GM12878 (cell line): ENCODE results near the gene NDUFA13. TPM values are rescaled to one million over a fixed set of nuclear protein-coding genes. Genes with fewer than 3 reads are reported as not detected.

ENCODE experiments used
- ATAC-seq: fragments of 200-7000 bp; cut with Tn5 transposase; 3 replicates; pipeline ENCODE4 v1.9.1; 2020; ENCODE audit warnings: mild to moderate bottlenecking, moderate library complexity
- BruUV-seq: library from RNA; stranded (reverse); fragments of 400-500 nt; replicated peaks from 2 replicates; lab custom pipeline; 2021; lab: Mats Ljungman, UMichigan
- CTCF ChIA-PET: fragments of 300-600 bp; sonication (Branson Sonifier 250); formaldehyde crosslinking; extraction: SDS; loops from one replicate; lab custom pipeline; 2021; ENCODE audit warnings: inconsistent platforms; lab: Yijun Ruan, JAX
- POLR2A ChIA-PET: fragments of 350-600 bp; formaldehyde crosslinking; extraction: SDS; loops from one replicate; lab custom pipeline; 2021; ENCODE audit warnings: inconsistent platforms; lab: Charles Lee
- RAD21 ChIA-PET: fragments of 300-600 bp; sonication (Branson Sonifier 250); formaldehyde crosslinking; loops from one replicate; lab custom pipeline; 2023; ENCODE audit warnings: antibody characterized with exemption; ENCODE audit not compliant: unreplicated experiment; lab: Charles Lee
- SMC1A ChIA-PET: fragments of 300-600 bp; sonication (Branson Sonifier 250); formaldehyde crosslinking; loops from one replicate; lab custom pipeline; 2023; ENCODE audit not compliant: unreplicated experiment, uncharacterized antibody; lab: Charles Lee
- DNase-seq: peaks from one replicate; pipeline ENCODE4 v3.0.0-alpha.2; 2011; ENCODE audit warnings: low read depth, low spot score
- FAIRE-seq: peaks from 3 replicates; lab custom pipeline; 2011; peaks lifted over from hg19 to GRCh38; lab: Jason Lieb, UNC
- H2AFZ ChIP-seq: 2 replicates; pipeline ENCODE4 v1.6.0; 2011; ENCODE audit warnings: low read depth, low read length, control low read depth; ENCODE audit not compliant: control insufficient read depth
- H3K27ac ChIP-seq: 2 replicates; pipeline ENCODE4 v1.5.1; 2011; ENCODE audit warnings: control low read depth; ENCODE audit not compliant: control insufficient read depth, insufficient read depth
- H3K27me3 ChIP-seq, 2 experiments: replicated peaks in 1 of 2; 2 replicates each; pipeline versions ENCODE4 v1.6.0 to v1.6.1; 2011; ENCODE audit warnings: low read length in 1 of 2; ENCODE audit not compliant: control insufficient read depth in 2 of 2, insufficient read depth in 2 of 2
- H3K36me3 ChIP-seq, 2 experiments: 2 replicates each; pipeline ENCODE4 v1.5.1; 2011; ENCODE audit warnings: low read length in 1 of 2; ENCODE audit not compliant: control insufficient read depth in 2 of 2, insufficient read depth in 2 of 2
- H3K4me1 ChIP-seq: 2 replicates; pipeline ENCODE4 v1.6.1; 2011; ENCODE audit warnings: mild to moderate bottlenecking, low read length, moderate library complexity, mixed read lengths; ENCODE audit not compliant: control insufficient read depth, insufficient read depth
- H3K4me2 ChIP-seq: 2 replicates; pipeline ENCODE4 v1.6.0; 2011; ENCODE audit warnings: control low read depth; ENCODE audit not compliant: control insufficient read depth, insufficient read depth
- H3K4me3 ChIP-seq: fragments of 200-600 bp; sonication (generic); 2 replicates; pipeline ENCODE4 v1.5.1; 2016
- H3K79me2 ChIP-seq: 2 replicates; pipeline ENCODE4 v1.6.0; 2011; ENCODE audit warnings: low read length; ENCODE audit not compliant: control insufficient read depth, insufficient read depth
- H3K9ac ChIP-seq: 2 replicates; pipeline ENCODE4 v1.8.0; 2011; ENCODE audit warnings: low read length, control low read depth, mixed read lengths; ENCODE audit not compliant: control insufficient read depth, insufficient read depth
- H3K9me3 ChIP-seq: replicated peaks from 3 replicates; pipeline ENCODE4 v1.5.1; 2011; ENCODE audit warnings: mild to moderate bottlenecking, low read length; ENCODE audit not compliant: control insufficient read depth, insufficient read depth
- H4K20me1 ChIP-seq: 2 replicates; pipeline ENCODE4 v1.6.0; 2011; ENCODE audit not compliant: control insufficient read depth, insufficient read depth
- CHD2 ChIP-seq: IDR thresholded peaks from 2 replicates; pipeline ENCODE4 v1.6.1; 2011; ENCODE audit warnings: low read depth, low read length, improper control_type of control experiment, borderline replicate concordance
- EZH2 ChIP-seq: IDR thresholded peaks from 2 replicates; pipeline ENCODE4 v1.6.1; 2012; ENCODE audit warnings: low read depth, mild to moderate bottlenecking, control low read depth, inconsistent platforms, low read length, borderline replicate concordance; ENCODE audit not compliant: control insufficient read depth
- FOXK2 ChIP-seq: fragments of 450-650 bp; IDR thresholded peaks from 2 replicates; pipeline ENCODE4 v1.6.1; 2017; ENCODE audit warnings: mild to moderate bottlenecking, moderate library complexity
- MXI1 ChIP-seq: fragments of 150-350 bp; IDR thresholded peaks from 2 replicates; pipeline ENCODE4 v1.6.1; 2011; ENCODE audit warnings: low read depth, mild to moderate bottlenecking, inconsistent platforms, low read length, improper control_type of control experiment
- RCOR1 ChIP-seq: conservative IDR thresholded peaks from 2 replicates; pipeline ENCODE4 v1.6.1; 2012; ENCODE audit warnings: low read depth, low read length, improper control_type of control experiment
- SMAD1 ChIP-seq: fragments of 450-650 bp; IDR thresholded peaks from 2 replicates; pipeline ENCODE4 v1.6.1; 2018; ENCODE audit warnings: mild to moderate bottlenecking, low read depth; ENCODE audit not compliant: partially characterized antibody
- TBL1XR1 ChIP-seq: IDR thresholded peaks from 2 replicates; pipeline ENCODE4 v1.6.1; 2012; ENCODE audit warnings: low read depth, low read length, improper control_type of control experiment
- WRNIP1 ChIP-seq: IDR thresholded peaks from 2 replicates; pipeline ENCODE4 v1.6.1; 2011; ENCODE audit warnings: low read depth, low read length, improper control_type of control experiment, borderline replicate concordance
- WGBS: methylation state at CpG from one replicate; pipeline ENCODE4 v1.1.6; 2016; ENCODE audit warnings: low lambda C conversion rate; ENCODE audit not compliant: insufficient replicate concordance, insufficient coverage; ENCODE audit errors: missing lambda C conversion rate; 5-methylcytosine and 5-hydroxymethylcytosine counted together
- in situ Hi-C: fragments of 300-500 bp; cut with MboI; formaldehyde crosslinking; loops from 9 replicates; pipeline ENCODE4 v1.14.3; 2018; ENCODE audit warnings: mixed read lengths
- intact Hi-C: fragments of 100-400 bp; cut with micrococcal nuclease; formaldehyde crosslinking; loops from one replicate; pipeline ENCODE4 v1.14.2; 2022; ENCODE audit not compliant: unreplicated experiment
- polyA plus RNA-seq, 11 experiments: library from polyadenylated mRNA; depleted of rRNA in 4 of 11; unstranded in 6 of 11; stranded (reverse) in 5 of 11; fragments of >200 nt; fragmentation: Nextera tagmentation in 4 of 11; fragmentation: Illumina TruSeq in 1 of 11; extraction: Ambion mirVana in 4 of 11; extraction: Trizol in 1 of 11; gene quantifications; 1 replicate in 1 of 11; 2 replicates in 10 of 11; pipeline versions ENCODE4 v1.2.1 to v1.2.3, GENCODE V29; 2011 to 2016; ENCODE audit warnings: inconsistent platforms in 2 of 11, missing spikeins in 2 of 11, low read depth in 1 of 11
- total RNA-seq, 4 experiments: library from RNA; depleted of rRNA in 3 of 4; stranded (reverse); fragments of >200 nt in 3 of 4; fragmentation: Illumina TruSeq in 1 of 4; extraction: Trizol in 1 of 4; gene quantifications; 2 replicates each; pipeline versions ENCODE4 v1.2.1 to v1.2.3, GENCODE V29; 2013 to 2021
- TF ChIP-seq, protein P1 (sequence below): IDR thresholded peaks from 2 replicates; pipeline ENCODE4 v1.6.1; 2012; ENCODE audit warnings: low read depth, low read length, improper control_type of control experiment
- TF ChIP-seq, protein P2 (sequence below): fragments of 450-650 bp; IDR thresholded peaks from 2 replicates; pipeline ENCODE4 v1.6.1; 2016; ENCODE audit warnings: mild to moderate bottlenecking
- TF ChIP-seq, protein P3 (sequence below): IDR thresholded peaks from 2 replicates; pipeline ENCODE4 v1.6.1; 2011; ENCODE audit warnings: borderline replicate concordance, low read depth, mild to moderate bottlenecking, moderate library complexity, mixed read lengths, low read length; ENCODE audit not compliant: insufficient read depth; ENCODE audit errors: extremely low read length

The NDUFA13 gene
- total and polyA plus RNA-seq, 10 of the 15 experiments (the other 5 are each of a cell fraction or from before 2014, with no cell fraction given), result 224 to 586 (median 456) TPM

DNA sequence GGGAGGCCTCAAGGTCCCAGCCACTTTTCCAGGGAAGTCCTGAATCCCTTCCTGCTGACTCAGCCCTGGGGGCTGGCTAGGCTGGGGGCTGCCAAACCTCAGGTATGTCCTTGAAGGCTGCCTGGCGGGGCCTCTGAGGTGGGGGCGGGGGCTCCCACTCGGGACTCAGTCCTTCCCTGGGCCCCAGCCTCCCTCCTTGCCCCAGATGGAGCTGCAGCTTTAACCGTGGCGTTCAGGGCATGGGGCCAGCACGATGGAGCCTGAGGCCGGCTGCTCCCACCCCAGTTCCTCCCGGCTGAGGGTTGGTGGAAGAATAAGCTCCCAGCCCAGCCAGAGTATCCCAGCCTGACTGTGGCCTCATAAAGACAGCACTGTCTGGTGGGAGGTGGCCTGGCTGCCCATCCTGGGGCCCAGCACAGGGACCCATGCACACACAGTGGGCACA lies 34.5 kb downstream of the NDUFA13 start:
- BruUV-seq, result no TSS peak
- no peak overlapping the region for H3K4me3 ChIP-seq
- H3K9ac ChIP-seq, result no peak overlapping the region
- no peak for TF ChIP-seq CHD2
- TF ChIP-seq SMAD1, result no peak
- ATAC-seq (no peak), DNase-seq (no peak), FAIRE-seq (no peak)
- no peaks in the 10 kb centered on the region for H3K36me3 ChIP-seq
- intact Hi-C loops (no loop called here), in situ Hi-C loops (no loop called here)
- ChIA-PET POLR2A (interaction anchor here (1.0 kb wide), 1 partner anchor 18 kb away, joined by 3 read pairs; no protein-coding TSS in a partner anchor), RAD21 (no interaction called here), CTCF (interaction anchor here (0.6 to 7.2 kb wide), 4 partner anchors 8 to 94 kb away, joined by 3 to 50 read pairs (median 4); no protein-coding TSS in a partner anchor), SMC1A (interaction anchor here (1.0 kb wide), 1 partner anchor 19 kb away, joined by 3 read pairs; no protein-coding TSS in a partner anchor)
- no peak overlapping the region for H2AFZ ChIP-seq
- H3K27me3 ChIP-seq, result no peaks in the 10 kb centered on the region
- no peaks in the 10 kb centered on the region for H3K4me1 ChIP-seq
- no peaks in the 10 kb centered on the region for H3K79me2 ChIP-seq
- no peaks in the 10 kb centered on the region for H3K9me3 ChIP-seq
- no peak overlapping the region for H3K4me2 ChIP-seq
- H3K27ac ChIP-seq, result no peak overlapping the region
- H4K20me1 ChIP-seq, result no peaks in the 10 kb centered on the region
- 59% methylated on average over 8 of the region's 8 CpGs for WGBS

DNA sequence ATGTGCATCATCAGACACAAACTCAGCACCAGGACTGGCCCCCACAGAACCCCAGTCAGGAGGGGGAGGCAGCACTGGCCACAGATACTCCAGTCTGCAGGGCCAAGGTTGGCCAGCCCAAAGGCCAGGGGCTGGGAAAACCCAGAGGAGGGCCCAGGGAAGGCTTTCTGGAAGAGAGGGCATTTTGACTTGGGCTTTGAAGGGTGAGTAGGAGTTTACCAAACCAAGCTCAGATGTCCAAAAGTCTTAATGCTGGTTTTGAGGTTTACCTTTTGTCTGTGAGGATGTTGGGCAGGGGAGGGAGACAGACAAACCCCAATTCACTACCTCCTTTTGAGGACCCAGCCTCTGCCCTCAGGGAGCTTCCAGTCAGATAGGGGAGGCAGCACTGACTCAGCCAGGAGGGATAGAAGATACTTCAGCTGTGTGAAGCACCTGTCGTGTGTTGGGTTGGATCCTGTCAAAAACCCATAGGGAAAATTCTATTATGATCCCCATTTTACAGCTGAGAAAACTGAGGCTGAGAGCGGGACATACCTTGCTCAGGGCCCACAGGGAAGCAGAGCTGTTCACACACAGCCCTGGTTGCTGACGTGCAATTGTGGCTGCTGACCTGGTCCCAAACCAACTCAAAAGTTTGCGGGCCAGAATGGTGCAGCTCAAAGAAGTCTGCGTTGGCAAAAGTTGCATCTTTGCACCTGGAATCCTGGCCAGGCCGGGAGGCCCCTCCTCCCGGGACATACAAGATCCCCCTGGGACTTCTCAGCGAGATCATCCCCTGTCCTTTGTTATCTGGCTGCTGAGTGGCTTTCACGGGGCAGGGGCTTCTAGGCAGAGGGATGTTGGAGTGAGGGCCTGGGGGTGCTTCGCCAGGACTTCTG lies 35.2 kb downstream of the NDUFA13 start:
- POLR2A ChIA-PET, result interaction anchor here (1.0 to 1.1 kb wide), 2 partner anchors 7 to 19 kb away, joined by 3 read pairs; no protein-coding TSS in a partner anchor
- WGBS, result 43% methylated on average over 9 of the region's 10 CpGs
- no TSS peak for BruUV-seq
- FAIRE-seq, result no peak
- Histone ChIP-seq H2AFZ (no peak overlapping the region), H3K4me1 (no peaks in the 10 kb centered on the region), H3K9me3 (no peaks in the 10 kb centered on the region), H3K36me3 (no peaks in the 10 kb centered on the region), H3K9ac (no peak overlapping the region), H3K79me2 (no peaks in the 10 kb centered on the region), H3K27ac (no peak overlapping the region), H3K27me3 (no peaks in the 10 kb centered on the region), H3K4me2 (no peak overlapping the region), H3K4me3 (no peak overlapping the region), H4K20me1 (no peaks in the 10 kb centered on the region)
- DNase-seq, result no peak
- CTCF ChIA-PET, result interaction anchor here (0.6 to 7.2 kb wide), 5 partner anchors 8 to 93 kb away, joined by 3 to 50 read pairs (median 4); no protein-coding TSS in a partner anchor
- SMC1A ChIA-PET, result interaction anchor here (0.7 to 1.0 kb wide), 3 partner anchors 19 to 40 kb away, joined by 3 to 4 read pairs (median 4); no protein-coding TSS in a partner anchor
- RAD21 ChIA-PET, result no interaction called here
- in situ Hi-C loops (no loop called here), intact Hi-C loops (no loop called here)
- ATAC-seq, result no peak
- TF ChIP-seq TBL1XR1 (no peak), EZH2 (no peak), MXI1 (no peak), FOXK2 (no peak), RCOR1 (no peak), WRNIP1 (no peak)
- TF ChIP-seq, protein P1, sequence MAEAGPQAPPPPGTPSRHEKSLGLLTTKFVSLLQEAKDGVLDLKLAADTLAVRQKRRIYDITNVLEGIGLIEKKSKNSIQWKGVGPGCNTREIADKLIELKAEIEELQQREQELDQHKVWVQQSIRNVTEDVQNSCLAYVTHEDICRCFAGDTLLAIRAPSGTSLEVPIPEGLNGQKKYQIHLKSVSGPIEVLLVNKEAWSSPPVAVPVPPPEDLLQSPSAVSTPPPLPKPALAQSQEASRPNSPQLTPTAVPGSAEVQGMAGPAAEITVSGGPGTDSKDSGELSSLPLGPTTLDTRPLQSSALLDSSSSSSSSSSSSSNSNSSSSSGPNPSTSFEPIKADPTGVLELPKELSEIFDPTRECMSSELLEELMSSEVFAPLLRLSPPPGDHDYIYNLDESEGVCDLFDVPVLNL, result no peak
- TF ChIP-seq, protein P2, sequence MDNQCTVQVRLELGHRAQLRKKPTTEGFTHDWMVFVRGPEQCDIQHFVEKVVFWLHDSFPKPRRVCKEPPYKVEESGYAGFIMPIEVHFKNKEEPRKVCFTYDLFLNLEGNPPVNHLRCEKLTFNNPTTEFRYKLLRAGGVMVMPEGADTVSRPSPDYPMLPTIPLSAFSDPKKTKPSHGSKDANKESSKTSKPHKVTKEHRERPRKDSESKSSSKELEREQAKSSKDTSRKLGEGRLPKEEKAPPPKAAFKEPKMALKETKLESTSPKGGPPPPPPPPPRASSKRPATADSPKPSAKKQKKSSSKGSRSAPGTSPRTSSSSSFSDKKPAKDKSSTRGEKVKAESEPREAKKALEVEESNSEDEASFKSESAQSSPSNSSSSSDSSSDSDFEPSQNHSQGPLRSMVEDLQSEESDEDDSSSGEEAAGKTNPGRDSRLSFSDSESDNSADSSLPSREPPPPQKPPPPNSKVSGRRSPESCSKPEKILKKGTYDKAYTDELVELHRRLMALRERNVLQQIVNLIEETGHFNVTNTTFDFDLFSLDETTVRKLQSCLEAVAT, result no peak
- TF ChIP-seq, protein P3, sequence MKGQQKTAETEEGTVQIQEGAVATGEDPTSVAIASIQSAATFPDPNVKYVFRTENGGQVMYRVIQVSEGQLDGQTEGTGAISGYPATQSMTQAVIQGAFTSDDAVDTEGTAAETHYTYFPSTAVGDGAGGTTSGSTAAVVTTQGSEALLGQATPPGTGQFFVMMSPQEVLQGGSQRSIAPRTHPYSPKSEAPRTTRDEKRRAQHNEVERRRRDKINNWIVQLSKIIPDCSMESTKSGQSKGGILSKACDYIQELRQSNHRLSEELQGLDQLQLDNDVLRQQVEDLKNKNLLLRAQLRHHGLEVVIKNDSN, result no peak
